NCI-H82 treated with DMSO at 0.1 percent for 48 hours (cell line): ENCODE measurements around the gene TGFBR3.

ENCODE experiments used
- DNase-seq: peaks from one replicate; lab custom pipeline; 2025; ENCODE audit not compliant: unreplicated experiment; lab: John Stamatoyannopoulos, UW

Gene TGFBR3

GRCh38 chr1:91885716-91886506 lies at the start of gene TGFBR3:
Gene TGFBR3, minus strand, starts transcription at chr1:91886151. Its CDS starts 24,620 bp downstream, at chr1:91861531.
- DNase-seq = peak; percentile 73

- DNase-seq = no peak
These were observed 43.3 kb upstream of the TGFBR3 start for GRCh38 chr1:91929250-91929649.

- DNase-seq = no peak
These were observed 42.1 kb upstream of the TGFBR3 start for GRCh38 chr1:91928026-91928425.

GRCh38 chr1:91925644-91926435 lies 39.9 kb upstream of the TGFBR3 start:
- DNase-seq = no peak

- DNase-seq = no peak
These were observed 38.2 kb upstream of the TGFBR3 start for GRCh38 chr1:91924146-91924545.

GRCh38 chr1:91919962-91920361 lies 34.0 kb upstream of the TGFBR3 start:
- DNase-seq = no peak

GRCh38 chr1:91916811-91917460 lies 31.0 kb upstream of the TGFBR3 start:
- no peak for DNase-seq

- no peak for DNase-seq
These were observed 30.1 kb upstream of the TGFBR3 start for GRCh38 chr1:91916046-91916445.

GRCh38 chr1:91913018-91913417 lies 27.1 kb upstream of the TGFBR3 start:
- DNase-seq = no peak

- no peak for DNase-seq
These were observed 26.3 kb upstream of the TGFBR3 start for GRCh38 chr1:91912266-91912665.

- no peak for DNase-seq
These were observed 15.3 kb upstream of the TGFBR3 start for GRCh38 chr1:91901231-91901630.

GRCh38 chr1:91900562-91900961 lies 14.6 kb upstream of the TGFBR3 start:
- DNase-seq = no peak

GRCh38 chr1:91897016-91897415 lies 11.1 kb upstream of the TGFBR3 start:
- no peak for DNase-seq

- no peak for DNase-seq
These were observed 10.0 kb upstream of the TGFBR3 start for GRCh38 chr1:91895832-91896556.

- no peak for DNase-seq
These were observed 8.2 kb upstream of the TGFBR3 start for GRCh38 chr1:91894036-91894761.

GRCh38 chr1:91891969-91892368 lies 6.0 kb upstream of the TGFBR3 start:
- no peak for DNase-seq

- no peak for DNase-seq
These were observed 5.5 kb upstream of the TGFBR3 start for GRCh38 chr1:91891454-91891853.

GRCh38 chr1:91889717-91890459 lies 3.9 kb upstream of the TGFBR3 start:
- no peak for DNase-seq

GRCh38 chr1:91885213-91885715 lies 687 bp downstream of the TGFBR3 start:
- DNase-seq = no peak
